NCI-H345 (cell line): ENCODE data around the gene P3H2.

Experiments used
- DNase-seq: peaks from one replicate; lab custom pipeline; 2025; lab: John Stamatoyannopoulos, UW

Gene P3H2

DNA sequence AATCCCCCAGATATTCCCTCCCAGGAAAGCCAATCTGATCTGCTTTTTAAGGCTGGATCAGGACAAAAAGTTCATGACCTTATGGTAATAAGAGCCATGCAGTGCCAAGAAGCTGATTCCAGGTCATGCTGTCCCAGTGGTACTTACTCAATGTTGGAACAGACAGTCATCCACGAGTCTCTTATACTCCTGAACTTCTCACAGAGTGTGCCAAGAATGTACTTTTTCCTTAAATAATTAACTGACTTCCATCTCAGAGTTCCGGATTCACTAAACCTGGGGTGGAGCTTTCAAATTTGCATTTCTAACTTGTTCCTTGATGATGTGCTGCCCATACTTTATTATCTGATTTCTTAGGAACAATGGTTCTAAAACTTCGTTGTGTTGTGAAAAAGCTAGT, 3.4 kb upstream of the P3H2 start:
- DNase-seq, result no peak

DNA sequence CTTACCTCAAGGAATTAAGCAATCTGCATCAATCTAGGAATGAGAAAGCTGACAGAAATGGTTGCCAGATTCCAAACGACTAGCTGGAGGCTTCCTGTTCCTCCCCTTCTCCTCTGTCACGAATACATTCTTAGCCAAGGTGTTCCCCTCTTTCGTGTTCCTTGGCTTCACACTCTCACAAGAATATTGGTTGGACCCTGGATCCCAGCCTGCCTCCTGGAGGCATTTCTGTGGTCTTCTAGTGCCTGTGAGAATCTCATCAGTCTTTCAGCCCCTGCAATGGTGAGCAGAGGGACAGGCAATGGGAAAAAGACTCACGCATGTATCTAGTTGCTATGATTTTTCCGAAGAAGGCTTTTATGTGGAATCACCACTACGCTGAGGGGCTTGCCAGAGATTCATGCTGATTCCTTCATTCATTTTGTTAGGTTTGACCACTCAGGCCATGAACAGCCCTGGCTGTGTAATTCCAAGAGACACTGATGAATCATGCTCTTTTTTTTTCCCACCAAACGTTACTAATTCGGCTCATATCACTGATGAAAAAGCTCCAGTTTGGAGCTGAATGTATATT, 1.6 kb upstream of the P3H2 start:
- no peak for DNase-seq

DNA sequence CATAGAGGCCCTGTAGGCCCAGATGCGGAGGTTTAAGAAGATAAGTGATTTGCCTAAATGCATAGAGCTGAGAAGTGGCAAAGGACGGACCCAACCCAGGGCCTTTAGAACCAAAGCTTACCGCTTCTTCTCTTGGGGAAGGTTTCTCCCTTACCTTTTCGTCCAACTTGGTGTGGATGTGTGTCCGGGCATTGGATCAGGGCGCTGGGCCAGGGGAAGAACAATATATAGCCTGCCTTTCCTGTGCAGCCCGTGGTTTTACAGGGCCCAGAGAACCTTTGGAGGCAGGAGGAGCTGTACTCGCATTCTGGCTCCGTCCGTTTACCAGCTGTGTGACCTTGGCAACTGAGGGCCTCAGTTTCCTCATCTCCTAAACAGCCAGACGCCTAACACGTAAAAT, 686 bp upstream of the P3H2 start:
- no peak for DNase-seq

DNA sequence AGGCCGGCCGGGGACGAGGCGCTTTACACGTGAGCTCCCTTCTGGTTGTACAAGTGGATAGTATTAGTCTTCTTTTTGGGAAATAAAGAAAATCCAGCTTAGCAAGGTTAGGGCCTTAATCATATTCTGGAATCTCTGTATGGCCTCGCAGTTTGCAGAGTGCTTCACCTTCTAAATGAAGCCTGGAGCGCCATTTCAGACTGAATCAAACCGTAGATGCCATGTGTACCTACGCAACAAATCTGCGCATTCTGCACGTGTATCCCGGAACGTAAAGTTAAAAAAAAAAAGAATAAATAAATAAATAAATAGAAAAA, 322 bp upstream of the P3H2 start:
- no peak for DNase-seq

DNA sequence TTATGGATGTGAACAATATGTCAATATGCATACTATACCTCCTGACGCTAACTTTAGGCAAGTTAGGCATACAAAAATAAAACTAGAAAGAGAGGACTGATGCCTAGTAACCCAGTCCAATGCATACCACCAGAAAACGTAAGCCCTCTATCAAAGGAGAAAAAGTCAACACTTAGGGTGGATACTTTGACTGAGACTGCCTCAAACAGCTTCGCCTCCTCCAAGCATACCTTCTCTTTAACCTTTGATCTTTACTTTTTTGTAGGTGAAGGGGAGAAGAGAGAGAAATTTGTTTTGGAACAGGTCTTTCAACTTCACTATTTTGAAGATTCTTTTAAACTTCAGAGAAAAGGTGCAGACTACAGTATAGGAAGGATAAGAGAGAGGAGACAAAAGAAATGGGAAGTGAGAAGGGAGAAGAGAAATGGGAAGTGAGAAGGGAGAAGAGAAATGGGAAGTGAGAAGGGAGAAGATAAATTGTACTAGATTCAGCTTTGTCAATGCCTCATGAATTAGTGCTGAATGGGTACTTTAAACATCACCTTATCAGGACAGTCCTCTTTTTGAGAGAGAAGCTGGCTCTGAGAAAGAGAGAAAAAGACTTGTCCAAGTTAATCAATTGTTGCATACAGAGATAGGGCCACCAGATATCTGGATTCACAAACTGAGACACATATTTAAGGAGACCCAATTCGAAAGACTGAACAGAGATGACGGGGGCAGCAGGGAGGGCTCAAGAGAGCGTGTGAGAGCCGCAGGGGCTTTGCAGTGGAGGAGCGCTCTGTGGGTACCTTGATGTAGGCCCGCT, 1.0 kb downstream of the P3H2 start:
- no peak for DNase-seq

DNA sequence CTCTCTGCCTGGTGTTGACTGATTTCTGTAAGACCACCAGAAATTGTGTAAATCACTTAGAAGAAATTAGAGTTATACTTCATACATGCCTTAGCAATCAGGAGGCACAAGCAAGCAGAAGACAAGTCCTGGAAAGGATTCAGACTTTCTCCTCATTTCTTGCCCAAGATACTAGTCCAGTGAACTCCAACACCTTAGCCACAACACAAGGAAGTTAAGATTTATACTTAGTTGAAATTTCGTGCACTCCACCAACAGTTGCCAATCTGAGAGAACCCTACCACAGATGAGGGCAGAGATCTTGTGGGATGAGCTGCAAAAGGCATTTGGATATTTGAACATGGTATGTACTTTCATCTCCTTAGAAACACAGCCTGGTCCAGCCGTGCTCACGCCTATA, 2.3 kb downstream of the P3H2 start:
- DNase-seq, result no peak

DNA sequence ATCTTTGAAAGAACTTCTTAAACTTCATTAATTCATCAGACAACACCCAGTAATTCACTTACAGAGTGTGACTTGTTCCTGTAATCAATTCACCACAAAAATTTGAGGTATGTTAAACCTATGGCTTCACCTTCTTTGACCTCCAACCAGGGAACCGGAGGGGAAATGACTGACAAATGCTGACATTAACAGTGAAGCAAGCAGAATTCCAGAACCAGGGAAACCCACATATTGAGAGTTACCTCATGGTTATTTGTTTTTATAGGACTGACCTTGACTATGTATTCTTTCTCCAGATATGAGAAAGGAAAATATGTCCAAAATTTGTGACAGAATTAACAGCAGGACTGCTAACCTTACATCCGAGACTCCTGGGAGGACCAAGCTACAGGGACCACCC, 2.7 kb downstream of the P3H2 start:
- no peak for DNase-seq

DNA sequence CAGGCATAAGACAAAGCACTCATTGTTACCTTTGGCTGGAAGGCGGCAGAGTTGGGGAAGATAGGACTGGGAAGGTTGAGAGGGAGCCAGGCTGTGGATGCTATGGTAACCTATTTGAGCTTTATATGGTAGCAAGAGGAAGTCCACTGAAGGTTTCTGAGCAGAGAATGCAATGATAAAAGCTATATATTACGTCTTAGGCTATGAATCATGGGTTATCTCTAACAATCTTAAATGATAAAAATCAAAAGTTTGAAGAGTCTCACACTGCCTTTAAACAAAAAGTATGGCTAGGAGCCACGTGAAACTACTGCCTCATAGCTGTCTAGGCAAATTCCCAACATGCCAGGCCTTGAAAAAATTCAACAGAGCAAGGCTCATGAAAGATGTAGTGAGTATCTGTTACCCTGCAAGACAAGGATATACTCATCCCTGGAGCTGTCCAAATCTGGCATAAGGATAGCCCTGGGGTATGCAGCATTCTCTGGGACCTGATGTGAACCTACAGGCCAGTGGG, 4.1 kb downstream of the P3H2 start:
- no peak for DNase-seq

DNA sequence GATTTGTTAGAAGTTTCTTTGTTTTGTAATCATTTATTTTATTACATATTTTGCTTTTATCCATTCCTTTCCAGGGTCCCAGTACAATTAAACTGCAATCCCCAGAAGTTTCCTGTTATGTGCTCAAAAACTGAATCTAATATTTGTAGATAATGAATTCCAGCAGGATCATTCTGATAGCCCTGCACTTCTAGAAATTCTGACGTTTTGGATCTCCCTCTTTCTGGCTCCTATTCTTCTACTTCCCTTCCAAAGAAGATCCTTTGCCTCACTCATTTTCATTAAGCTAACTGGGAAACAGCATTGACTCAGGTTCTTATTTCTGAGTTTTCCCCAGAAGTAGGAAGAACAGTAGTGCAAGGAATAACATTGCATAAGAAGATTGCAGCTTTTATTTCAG, 9.9 kb downstream of the P3H2 start:
- no peak for DNase-seq

DNA sequence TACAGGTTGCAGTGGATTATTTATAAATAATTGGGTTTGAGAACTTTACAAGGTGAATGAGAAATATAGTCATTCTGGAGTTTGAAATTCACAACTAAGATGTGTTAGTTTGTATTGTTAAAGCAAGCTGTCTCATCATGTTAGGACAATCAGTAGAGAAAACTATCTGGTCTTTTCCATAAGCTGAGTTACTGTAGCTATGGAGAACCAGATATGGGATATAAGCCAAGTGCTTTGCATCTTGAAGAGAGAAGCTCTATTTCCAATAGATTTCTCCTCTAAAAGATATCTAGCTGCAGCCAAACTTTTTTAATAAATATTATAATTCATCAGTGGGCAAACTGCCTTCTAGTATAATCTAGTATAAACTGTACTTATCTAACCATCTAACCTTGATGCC, 11.3 kb downstream of the P3H2 start:
- no peak for DNase-seq

DNA sequence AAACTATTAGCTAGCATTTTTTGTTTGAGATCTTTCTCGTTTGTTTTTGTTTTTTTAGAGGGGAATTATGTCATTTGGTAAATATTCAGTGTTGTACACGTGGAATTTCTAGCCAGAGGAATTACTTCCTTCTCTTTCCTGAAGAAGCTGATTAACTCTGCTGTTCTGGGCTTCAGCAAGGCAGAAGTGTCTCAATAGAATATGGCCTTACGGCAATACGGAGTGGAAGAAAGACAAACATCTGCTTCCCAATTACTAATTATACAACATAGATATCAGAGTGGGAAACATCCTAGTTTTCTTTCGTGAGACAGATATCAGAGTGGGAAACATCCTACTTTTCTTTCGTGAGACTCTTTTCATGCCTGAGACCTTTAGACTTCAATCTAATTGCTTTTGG, 11.9 kb downstream of the P3H2 start:
- no peak for DNase-seq

DNA sequence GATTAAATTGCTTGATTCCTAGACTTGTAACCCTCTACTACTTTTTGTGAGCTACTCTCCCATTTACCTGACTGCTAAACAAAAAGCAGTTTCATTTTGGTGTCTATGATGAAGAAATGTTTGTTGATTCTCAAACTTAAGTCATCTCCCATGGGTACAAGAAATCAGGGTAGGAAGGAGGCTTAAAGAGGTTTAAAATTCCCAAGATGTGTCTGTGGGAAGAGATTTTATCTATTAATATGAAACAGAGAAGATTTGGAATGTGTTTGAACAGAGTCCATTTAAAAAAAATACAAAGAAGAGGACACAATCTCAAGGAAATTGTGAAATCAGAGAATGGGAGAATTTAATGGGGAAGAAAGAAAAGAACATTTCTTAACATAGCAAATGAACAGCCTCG, 14.8 kb downstream of the P3H2 start:
- DNase-seq, result no peak

DNA sequence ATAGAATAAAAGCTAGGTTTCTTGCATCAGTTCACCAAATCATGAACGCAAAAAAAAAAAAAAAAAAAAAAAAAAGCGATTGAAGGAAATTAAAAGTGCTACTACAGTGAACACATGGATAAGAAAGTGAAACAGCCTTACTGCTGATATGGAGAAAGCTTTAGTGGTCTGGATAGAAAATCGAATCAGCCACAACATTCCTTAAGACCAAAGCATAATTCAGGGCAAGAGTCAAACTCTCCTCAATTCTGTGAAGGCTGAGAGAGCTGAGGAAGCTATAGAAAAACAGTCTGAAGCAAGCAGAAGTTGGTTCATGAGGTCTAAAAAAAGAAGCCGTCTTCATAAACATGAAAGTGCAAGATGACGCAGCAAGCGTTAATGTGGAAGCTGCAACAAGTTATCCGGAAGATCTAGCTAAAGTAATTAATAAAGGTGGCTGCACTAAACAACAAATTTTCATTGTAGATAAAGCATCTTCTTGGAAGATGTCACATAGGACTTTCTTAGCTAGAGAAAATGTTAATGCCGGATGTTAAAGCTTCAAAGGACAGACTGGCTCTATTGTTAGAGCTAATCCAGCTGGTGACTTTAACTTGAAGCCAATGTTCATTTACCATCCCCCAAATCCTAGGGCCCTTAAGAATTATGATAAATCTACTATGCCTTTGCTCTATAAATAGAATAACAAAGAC, 19.2 kb downstream of the P3H2 start:
- DNase-seq, result no peak

DNA sequence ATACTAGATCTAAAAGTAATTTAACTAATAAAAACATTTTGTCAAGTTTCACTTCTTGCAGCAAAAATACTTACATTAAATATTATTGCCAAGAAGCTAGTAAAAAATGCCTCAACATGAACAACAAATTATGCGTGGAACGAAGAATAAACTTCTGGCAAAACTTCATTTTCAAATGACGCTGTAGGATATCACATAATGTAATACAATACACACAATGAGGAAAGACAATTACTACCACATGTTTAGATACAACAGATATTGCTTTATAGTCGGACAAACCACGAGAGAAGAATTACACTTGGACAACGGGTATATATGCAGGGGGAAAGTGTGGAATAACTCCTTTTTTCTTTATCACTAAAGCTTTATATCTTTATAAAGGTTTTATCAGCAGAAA, 21.6 kb downstream of the P3H2 start:
- DNase-seq, result no peak

DNA sequence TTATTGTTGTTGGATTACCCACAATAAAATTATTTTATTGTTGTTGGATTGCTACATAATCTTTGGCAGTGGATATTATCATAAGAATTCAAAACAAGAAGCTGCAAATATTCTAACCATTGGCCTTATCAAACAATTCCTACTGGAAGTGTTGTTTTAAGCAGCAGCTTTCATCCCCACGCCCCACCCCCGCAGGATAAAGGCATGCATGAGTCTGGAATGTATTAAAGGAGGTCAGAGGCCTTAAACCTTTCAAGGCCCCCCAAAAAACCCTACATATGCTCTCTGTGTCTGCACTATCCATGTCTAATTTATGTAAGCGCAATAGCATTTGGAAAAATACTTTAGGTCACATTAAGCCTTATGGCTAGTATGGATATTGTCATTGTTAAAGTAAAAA, 23.1 kb downstream of the P3H2 start:
- DNase-seq, result no peak

DNA sequence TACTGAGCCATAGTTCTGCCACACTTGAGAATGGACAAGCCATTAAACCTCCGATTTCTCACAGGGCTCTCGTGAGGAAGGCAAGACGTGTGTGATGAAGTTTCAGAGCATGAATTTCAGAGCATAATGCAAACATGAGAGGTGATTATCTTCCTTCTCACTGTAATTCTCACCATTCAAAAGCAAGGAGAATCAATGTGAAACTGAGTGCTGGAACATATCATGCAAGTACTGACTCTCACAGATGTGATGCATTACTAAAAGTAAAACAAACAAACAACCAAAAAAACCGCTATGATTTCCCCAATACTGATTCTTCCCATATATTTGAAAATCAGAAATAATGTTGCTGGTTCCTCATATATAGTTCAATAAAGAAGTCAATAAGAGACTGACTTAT, 23.7 kb downstream of the P3H2 start:
- DNase-seq, result no peak

DNA sequence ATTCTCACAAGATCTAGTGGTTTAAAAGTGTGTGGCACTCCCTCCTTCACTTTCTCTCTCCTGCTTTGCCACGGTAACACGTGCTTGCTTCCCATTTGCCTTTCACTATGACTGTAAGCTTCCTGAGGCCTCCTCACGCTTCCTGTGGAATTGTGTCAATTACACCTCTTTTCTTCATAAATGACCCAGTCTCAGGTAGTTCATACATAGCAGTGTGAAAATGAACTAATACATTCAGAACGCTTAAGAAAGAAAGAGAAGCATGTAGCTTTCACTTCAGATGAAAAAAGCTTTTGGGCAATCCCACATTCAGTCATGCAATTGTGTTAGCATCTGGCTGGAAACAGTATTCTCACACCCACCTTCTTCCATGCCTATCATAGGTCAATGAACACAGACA, 24.4 kb downstream of the P3H2 start:
- no peak for DNase-seq

DNA sequence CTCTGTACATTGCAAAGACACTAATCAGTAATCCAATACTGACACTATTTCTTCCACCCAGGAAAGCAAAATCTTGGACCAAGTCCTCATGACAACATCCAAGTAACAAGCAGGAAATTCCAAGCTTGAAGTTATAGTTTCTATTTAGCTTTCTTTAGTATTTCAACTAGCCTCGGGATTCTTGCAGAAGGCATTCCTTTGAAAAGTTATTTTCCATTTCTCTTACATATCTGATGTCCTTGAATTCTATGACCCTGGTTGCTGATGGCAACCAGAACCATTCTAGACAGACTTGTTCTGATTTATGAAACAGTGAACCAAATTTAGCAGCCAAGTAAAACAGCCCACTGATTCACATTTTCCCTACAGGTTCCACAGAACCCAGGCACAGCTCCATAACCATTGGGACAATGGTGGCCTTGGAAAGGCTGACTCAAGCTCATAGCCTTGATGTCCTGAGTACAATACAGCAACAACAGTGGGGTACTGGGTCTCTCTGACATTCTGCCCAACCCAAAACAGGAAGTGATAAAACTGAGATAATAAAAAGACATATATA, 26.5 kb downstream of the P3H2 start:
- DNase-seq, result no peak

DNA sequence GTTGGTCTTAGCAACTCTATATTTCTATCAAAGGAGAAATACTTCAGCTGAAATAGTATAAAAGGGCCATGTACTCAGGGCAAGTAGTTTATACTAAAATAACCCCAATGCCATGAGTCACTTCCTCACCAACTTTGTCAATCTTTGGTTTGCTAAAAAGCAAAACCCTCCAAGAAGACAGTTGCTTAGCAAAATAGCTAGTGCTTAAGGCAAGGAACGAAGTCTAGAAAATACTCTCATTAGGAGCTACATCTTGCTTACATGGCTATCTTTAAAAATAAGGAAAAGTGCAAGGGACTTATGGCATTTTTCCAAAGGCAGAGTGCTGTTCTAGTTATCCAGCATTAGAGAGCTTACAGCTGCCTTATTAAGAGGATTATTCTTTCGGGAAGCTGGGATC, 28.4 kb downstream of the P3H2 start:
- DNase-seq, result no peak

DNA sequence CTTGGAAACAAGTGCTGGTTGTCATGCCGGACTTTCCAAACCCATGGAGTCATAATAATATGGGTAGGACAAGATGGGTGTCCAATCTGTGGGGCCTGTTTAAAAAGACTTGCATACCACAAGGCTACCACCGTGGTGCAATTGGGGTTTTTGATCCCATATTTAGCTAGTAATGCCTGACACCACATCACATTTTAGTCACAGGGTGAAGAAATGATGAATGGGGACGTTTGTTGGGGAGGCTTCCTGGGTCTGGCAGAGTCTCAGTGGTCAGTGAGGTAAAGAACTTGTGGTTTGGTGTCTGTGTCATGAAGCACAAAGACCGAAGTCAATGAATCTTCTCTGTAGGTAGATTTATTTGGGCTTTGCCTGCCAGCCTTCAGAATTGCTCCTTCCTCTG, 31.0 kb downstream of the P3H2 start:
- DNase-seq, result no peak

DNA sequence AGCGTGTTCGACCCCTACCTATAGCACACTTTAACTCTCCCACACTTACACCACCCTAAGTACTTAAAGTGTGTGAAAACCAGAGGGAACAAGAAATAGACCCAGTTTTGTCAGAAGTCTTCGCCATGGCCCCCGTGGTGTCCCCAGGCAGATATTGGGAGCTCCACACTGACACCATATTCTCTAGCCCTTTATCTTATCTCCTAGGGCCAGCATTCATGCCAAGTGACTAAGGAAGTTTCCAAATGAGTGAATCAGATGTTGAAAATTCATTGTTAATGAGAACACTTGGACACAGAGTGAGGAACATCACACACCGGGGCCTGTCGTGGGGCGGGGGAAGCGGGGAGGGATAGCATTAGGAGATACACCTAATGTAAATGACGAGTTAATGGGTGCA, 31.8 kb downstream of the P3H2 start:
- no peak for DNase-seq

DNA sequence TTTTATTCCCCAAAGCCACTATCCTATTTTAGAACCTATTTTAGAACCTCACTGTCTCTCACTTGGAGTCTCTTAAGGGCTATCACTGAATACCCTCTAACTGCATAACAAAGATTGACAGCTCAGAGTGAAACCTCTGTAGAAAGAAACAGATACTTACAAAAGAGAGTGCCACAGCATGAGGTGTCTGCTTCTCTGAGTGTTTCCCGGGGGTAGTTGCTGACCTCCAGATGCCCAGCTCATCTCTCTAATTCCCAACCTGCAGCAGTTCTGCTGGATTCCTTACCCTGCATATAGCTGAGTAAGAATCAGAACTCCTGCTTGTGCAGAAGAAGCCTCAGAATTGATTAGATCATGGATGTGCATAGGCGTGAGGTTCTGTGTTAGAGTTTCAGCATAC, 34.5 kb downstream of the P3H2 start:
- no peak for DNase-seq

DNA sequence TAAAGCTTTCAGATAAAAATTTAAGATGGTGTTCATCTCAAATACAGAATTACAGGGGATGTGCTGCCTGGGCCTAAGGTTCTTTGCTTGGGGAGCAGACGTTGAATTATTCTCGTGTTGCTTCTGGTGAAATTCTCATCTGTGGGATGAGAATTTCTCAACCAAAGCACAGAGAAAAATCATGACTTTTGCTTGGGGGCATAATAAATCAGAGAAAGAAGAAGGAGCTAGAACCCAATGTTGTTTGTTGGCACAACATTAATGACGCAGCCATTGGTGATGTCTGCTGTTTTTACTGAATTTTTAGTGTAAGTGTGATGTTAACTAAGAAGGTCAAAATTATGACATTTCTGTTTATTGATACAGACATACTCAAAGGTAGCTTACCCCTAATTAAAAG, 35.7 kb downstream of the P3H2 start:
- no peak for DNase-seq
